Measurements from ENCODE around the gene RGS6. TPM values are rescaled to one million over a fixed set of nuclear protein-coding genes. Genes with fewer than 3 reads are reported as not detected.

The RGS6 gene
- total RNA-seq, 4 donors from 2014 or later, result 0.46 to 3.7 (median 1.6) TPM

DNA sequence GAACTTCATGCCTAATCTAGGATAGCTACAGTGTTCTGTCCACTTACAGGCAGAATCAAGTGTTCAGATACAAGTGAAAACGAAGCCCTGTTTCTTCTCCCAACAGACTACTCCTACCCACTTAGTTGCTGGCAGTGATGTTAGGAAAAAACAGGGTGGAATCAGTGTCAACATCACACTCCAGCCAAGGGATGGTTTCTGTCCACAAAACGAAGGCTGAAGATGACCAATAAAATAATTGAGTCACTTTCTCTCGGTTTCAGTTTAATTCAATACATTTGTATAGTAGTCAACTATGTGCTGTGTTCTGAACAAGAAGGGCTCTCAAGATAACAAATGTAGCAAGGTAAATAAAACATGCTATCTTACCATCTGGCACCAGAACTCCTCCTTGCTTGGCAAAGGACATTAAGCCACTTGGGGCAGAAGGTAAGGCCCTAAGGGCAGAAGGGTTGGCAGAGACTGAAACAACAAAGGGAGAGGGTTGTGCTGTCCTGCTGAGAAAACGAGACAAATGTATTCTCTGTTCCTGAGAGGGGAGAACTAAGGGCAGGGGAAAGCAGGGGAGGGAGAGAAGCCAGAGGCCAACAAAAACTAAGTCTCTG, 568.1 kb downstream of the RGS6 start:
- in situ Hi-C loops (cut with MboI; ENCODE audit: low sequenced_read_pairs in 4 of 4), result no loop called here

DNA sequence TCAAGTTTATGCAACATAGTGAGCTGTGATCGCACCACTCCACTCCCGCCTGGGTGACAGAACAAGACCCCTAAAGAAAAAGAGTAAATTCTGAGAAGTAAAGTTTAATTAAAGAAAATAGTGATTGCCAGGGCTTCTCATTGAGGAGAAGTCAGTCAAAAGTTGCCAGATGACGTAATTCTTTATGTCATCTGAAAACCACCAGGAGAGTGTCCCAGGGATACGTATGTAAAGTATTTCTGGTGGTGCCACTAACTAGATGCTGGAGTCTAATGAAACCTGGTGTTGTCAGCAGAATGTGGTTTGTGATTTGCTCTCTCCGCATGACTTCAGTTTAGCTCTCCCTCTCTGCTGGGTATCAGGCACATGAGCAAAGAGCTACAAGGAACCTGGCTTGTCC, 569.2 kb downstream of the RGS6 start:
- in situ Hi-C loops (cut with MboI; ENCODE audit: low sequenced_read_pairs in 4 of 4), result no loop called here
- ATAC-seq (no peak), DNase-seq (no peak)
- intact Hi-C loops (cut with DNase I; ENCODE audit: low total_unique reads), result no loop called here
- Histone ChIP-seq H3K4me3 (no peak overlapping the region), H3K9me3 (no peaks in the 10 kb centered on the region), H3K36me3 (no peaks in the 10 kb centered on the region), H3K27me3 (no peaks in the 10 kb centered on the region), H3K27ac (no peak overlapping the region), H3K4me1 (no peaks in the 10 kb centered on the region)
- TF ChIP-seq, protein P1, sequence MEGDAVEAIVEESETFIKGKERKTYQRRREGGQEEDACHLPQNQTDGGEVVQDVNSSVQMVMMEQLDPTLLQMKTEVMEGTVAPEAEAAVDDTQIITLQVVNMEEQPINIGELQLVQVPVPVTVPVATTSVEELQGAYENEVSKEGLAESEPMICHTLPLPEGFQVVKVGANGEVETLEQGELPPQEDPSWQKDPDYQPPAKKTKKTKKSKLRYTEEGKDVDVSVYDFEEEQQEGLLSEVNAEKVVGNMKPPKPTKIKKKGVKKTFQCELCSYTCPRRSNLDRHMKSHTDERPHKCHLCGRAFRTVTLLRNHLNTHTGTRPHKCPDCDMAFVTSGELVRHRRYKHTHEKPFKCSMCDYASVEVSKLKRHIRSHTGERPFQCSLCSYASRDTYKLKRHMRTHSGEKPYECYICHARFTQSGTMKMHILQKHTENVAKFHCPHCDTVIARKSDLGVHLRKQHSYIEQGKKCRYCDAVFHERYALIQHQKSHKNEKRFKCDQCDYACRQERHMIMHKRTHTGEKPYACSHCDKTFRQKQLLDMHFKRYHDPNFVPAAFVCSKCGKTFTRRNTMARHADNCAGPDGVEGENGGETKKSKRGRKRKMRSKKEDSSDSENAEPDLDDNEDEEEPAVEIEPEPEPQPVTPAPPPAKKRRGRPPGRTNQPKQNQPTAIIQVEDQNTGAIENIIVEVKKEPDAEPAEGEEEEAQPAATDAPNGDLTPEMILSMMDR (IDR thresholded peaks at IDR 0.05 in 4 of 5, conservative IDR thresholded peaks at IDR 0.05 in 1 of 5), result no peak
- no peak for TF ChIP-seq POLR2A (IDR thresholded peaks at IDR 0.05)

More for the DNA sequence above, 568.1 kb downstream of the RGS6 start:
- Histone ChIP-seq H3K27ac (no peak overlapping the region), H3K4me1 (no peaks in the 10 kb centered on the region), H3K27me3 (no peaks in the 10 kb centered on the region), H3K36me3 (no peaks in the 10 kb centered on the region), H3K4me3 (no peak overlapping the region), H3K9me3 (no peaks in the 10 kb centered on the region)
- no peak for TF ChIP-seq POLR2A (IDR thresholded peaks at IDR 0.05)
- TF ChIP-seq, protein P1 (IDR thresholded peaks at IDR 0.05 in 4 of 5, conservative IDR thresholded peaks at IDR 0.05 in 1 of 5), result no peak
- intact Hi-C loops (cut with DNase I; ENCODE audit: low total_unique reads), result no loop called here
- no peak for DNase-seq
- no peak for ATAC-seq

DNA sequence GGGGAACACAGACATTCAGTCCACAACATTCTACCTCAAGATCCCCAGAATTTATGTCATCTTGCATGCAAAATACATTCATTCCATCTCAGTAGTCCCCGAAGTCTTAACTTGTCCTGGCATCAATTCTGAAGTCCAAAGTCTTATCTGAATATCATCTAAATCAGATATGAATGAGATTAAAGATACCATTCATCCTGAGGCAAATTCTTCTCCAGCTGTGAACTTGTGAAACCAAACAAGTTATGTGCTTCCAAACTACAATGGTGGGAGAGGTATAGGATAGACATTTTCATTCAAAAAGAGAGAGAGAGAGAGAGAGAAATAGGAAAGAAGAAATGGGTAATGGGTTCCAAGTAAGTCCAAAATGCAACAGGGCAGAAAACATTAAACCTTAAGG, 571.0 kb downstream of the RGS6 start:
- Histone ChIP-seq H3K4me1 (no peaks in the 10 kb centered on the region), H3K9me3 (no peaks in the 10 kb centered on the region), H3K36me3 (no peaks in the 10 kb centered on the region), H3K27ac (no peak overlapping the region), H3K4me3 (no peak overlapping the region), H3K27me3 (no peaks in the 10 kb centered on the region)
- intact Hi-C loops (cut with DNase I; ENCODE audit: low total_unique reads) (no loop called here), in situ Hi-C loops (cut with MboI; ENCODE audit: low sequenced_read_pairs in 4 of 4) (no loop called here)
- TF ChIP-seq, protein P1 (IDR thresholded peaks at IDR 0.05 in 4 of 5, conservative IDR thresholded peaks at IDR 0.05 in 1 of 5), result no peak
- no peak for TF ChIP-seq POLR2A (IDR thresholded peaks at IDR 0.05)
- DNase-seq (no peak), ATAC-seq (no peak)

DNA sequence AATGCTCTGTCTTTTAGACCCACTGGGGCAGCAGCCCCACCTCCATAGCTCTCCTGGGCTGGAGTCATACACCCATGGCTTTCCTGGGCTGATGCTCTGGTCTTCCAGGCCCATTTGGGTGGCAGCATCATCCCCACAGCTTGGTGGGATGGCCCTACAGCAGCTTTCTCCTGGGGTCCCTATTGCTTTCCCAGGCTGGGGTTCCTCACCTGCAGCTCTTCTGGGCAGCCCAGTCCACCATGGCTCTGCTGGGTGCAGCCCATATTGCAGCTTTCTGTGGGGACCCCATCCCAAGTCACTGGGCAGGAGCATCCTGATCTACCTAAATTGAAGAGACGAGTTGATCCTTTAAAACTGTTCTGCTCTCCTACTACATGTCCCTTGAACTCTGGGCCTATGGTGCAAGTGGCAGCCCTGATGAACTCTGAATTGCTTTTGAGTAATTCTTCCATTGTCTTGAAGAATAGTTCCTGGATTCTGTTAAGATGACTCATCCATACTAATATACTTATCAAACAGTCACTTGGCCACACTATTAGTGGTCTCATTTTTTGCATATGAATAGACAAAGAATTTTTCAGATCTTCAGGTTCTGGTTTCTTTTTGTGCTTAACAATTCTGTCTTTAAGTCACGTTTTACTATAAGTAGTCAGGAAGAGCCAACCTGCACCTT, 571.6 kb downstream of the RGS6 start:
- intact Hi-C loops (cut with DNase I; ENCODE audit: low total_unique reads), result no loop called here
- in situ Hi-C loops (cut with MboI; ENCODE audit: low sequenced_read_pairs in 4 of 4), result no loop called here

More for the DNA sequence above, 571.6 kb downstream of the RGS6 start:
- DNase-seq (no peak), ATAC-seq (no peak)
- Histone ChIP-seq H3K36me3 (no peaks in the 10 kb centered on the region), H3K9me3 (no peaks in the 10 kb centered on the region), H3K4me1 (no peaks in the 10 kb centered on the region), H3K27ac (no peak overlapping the region), H3K4me3 (no peak overlapping the region), H3K27me3 (no peaks in the 10 kb centered on the region)
- no peak for TF ChIP-seq POLR2A (IDR thresholded peaks at IDR 0.05)
- TF ChIP-seq, protein P1 (IDR thresholded peaks at IDR 0.05 in 4 of 5, conservative IDR thresholded peaks at IDR 0.05 in 1 of 5), result no peak

Data from gastrocnemius medialis (tissue), 4 donors.